Astrocyte (in vitro differentiated cells and primary cell): Measurements from ENCODE around the gene GKAP1. TPM values are rescaled to one million over a fixed set of nuclear protein-coding genes. Genes with fewer than 3 reads are reported as not detected.
A peak's percentile ranks its signal among the peaks of the same experiment; 100 is the strongest.

ENCODE experiments used
- DNase-seq: peaks from one replicate; pipeline ENCODE4 v3.0.0-alpha.2; 2010; ENCODE audit warnings: low read depth
- FAIRE-seq: peaks from 2 replicates; lab custom pipeline; 2011; peaks lifted over from hg19 to GRCh38; lab: Jason Lieb, UNC
- H2AFZ ChIP-seq: 2 replicates; pipeline ENCODE4 v1.6.0; 2012; ENCODE audit warnings: low read depth, low read length, inconsistent platforms
- H3K27ac ChIP-seq: 2 replicates; pipeline ENCODE4 v1.5.1; 2011; ENCODE audit warnings: low read depth, low read length, inconsistent platforms
- H3K27me3 ChIP-seq: 2 replicates; pipeline ENCODE4 v1.6.0; 2011; ENCODE audit warnings: low read length, inconsistent platforms; ENCODE audit not compliant: insufficient read depth
- H3K36me3 ChIP-seq: 2 replicates; pipeline ENCODE4 v1.5.1; 2011; ENCODE audit warnings: low read length, inconsistent platforms; ENCODE audit not compliant: insufficient read depth
- H3K4me1 ChIP-seq: 2 replicates; pipeline ENCODE4 v1.5.1; 2011; ENCODE audit warnings: low read length, inconsistent platforms; ENCODE audit not compliant: insufficient read depth
- H3K4me2 ChIP-seq: 2 replicates; pipeline ENCODE4 v1.6.0; 2012; ENCODE audit warnings: low read length, inconsistent platforms
- H3K4me3 ChIP-seq: 2 replicates; pipeline ENCODE4 v1.5.1; 2011; ENCODE audit warnings: low read depth, mild to moderate bottlenecking, low read length, inconsistent platforms; ENCODE audit not compliant: insufficient read depth
- H3K79me2 ChIP-seq: 2 replicates; pipeline ENCODE4 v1.6.0; 2012; ENCODE audit warnings: mild to moderate bottlenecking, low read length, inconsistent platforms; ENCODE audit not compliant: insufficient read depth
- H3K9ac ChIP-seq: 2 replicates; pipeline ENCODE4 v1.6.0; 2012; ENCODE audit warnings: mild to moderate bottlenecking, low read length, inconsistent platforms
- H3K9me3 ChIP-seq: 2 replicates; pipeline ENCODE4 v1.5.1; 2012; ENCODE audit warnings: low read depth, mild to moderate bottlenecking, low read length, inconsistent platforms; ENCODE audit not compliant: insufficient read depth
- H4K20me1 ChIP-seq: 2 replicates; pipeline ENCODE4 v1.6.0; 2012; ENCODE audit warnings: low read length, inconsistent platforms; ENCODE audit not compliant: insufficient read depth
- H3K27ac Mint-ChIP-seq: one replicate; pipeline ENCODE4 v1.8.0; 2021; ENCODE audit warnings: mild to moderate bottlenecking, mixed read lengths; ENCODE audit not compliant: unreplicated experiment
- H3K27me3 Mint-ChIP-seq: one replicate; pipeline ENCODE4 v1.8.0; 2021; ENCODE audit warnings: low read depth, mixed read lengths; ENCODE audit not compliant: unreplicated experiment
- H3K36me3 Mint-ChIP-seq: one replicate; pipeline ENCODE4 v1.8.0; 2021; ENCODE audit warnings: low read depth, mixed read lengths; ENCODE audit not compliant: unreplicated experiment
- H3K4me1 Mint-ChIP-seq: one replicate; pipeline ENCODE4 v1.8.0; 2021; ENCODE audit warnings: low read depth, mixed read lengths; ENCODE audit not compliant: unreplicated experiment
- H3K4me3 Mint-ChIP-seq: one replicate; pipeline ENCODE4 v1.8.0; 2021; ENCODE audit warnings: mild to moderate bottlenecking, moderate library complexity, mixed read lengths; ENCODE audit not compliant: unreplicated experiment
- H3K9me3 Mint-ChIP-seq: one replicate; pipeline ENCODE4 v1.8.0; 2021; ENCODE audit warnings: mild to moderate bottlenecking, mixed read lengths; ENCODE audit not compliant: unreplicated experiment
- EZH2 ChIP-seq: IDR thresholded peaks from 2 replicates; pipeline ENCODE4 v1.6.1; 2012; ENCODE audit warnings: mild to moderate bottlenecking, low read length, inconsistent platforms; ENCODE audit not compliant: insufficient read depth
- total RNA-seq: library from RNA; stranded (reverse); gene quantifications from 2 replicates; pipeline ENCODE4 v1.2.1, GENCODE V29; 2021
- TF ChIP-seq, protein P1 (sequence below): IDR thresholded peaks from 2 replicates; pipeline ENCODE4 v1.5.1; 2011; ENCODE audit warnings: low read depth, mild to moderate bottlenecking, inconsistent platforms, low read length, moderate library complexity; ENCODE audit not compliant: insufficient read depth

Gene GKAP1
- total RNA-seq, 1 donor from 2014 or later = 1.2 TPM

DNA sequence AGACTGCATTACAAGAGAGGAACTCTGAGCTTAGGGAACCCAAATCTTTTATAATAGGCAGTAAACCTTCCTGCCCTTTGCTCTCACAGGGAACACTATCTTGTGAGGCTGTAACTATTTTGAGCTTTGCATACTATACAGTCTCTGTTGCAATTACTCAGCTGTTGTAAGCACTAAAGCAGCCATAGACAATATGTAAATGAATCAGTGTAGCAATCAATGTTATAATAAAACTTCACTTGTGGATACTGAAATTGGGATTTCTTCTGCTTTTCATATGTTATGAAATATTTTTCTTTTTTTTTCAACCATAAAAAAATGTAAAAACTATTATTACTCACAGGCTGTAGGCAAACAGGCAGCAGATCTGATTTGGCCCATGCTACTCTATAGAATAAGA is 93.1 kb downstream of the GKAP1 start:
- peaks cover 3% of the 10 kb centered on the region for H3K27me3 ChIP-seq
- no peak overlapping the region for H3K4me2 ChIP-seq
- peaks cover 3% of the 10 kb centered on the region for H3K27me3 Mint-ChIP-seq
- no peak overlapping the region for H3K27ac ChIP-seq
- DNase-seq (no peak), FAIRE-seq (no peak)
- H3K4me1 Mint-ChIP-seq = no peaks in the 10 kb centered on the region
- H3K9me3 ChIP-seq = no peaks in the 10 kb centered on the region
- H3K4me3 Mint-ChIP-seq = no peak overlapping the region
- peaks cover 2% of the 10 kb centered on the region for H3K9me3 Mint-ChIP-seq
- H3K4me1 ChIP-seq = no peaks in the 10 kb centered on the region
- no peaks in the 10 kb centered on the region for H3K36me3 ChIP-seq
- no peak overlapping the region for H3K9ac ChIP-seq
- H3K4me3 ChIP-seq = no peak overlapping the region
- H3K36me3 Mint-ChIP-seq = no peaks in the 10 kb centered on the region
- TF ChIP-seq, protein P1, sequence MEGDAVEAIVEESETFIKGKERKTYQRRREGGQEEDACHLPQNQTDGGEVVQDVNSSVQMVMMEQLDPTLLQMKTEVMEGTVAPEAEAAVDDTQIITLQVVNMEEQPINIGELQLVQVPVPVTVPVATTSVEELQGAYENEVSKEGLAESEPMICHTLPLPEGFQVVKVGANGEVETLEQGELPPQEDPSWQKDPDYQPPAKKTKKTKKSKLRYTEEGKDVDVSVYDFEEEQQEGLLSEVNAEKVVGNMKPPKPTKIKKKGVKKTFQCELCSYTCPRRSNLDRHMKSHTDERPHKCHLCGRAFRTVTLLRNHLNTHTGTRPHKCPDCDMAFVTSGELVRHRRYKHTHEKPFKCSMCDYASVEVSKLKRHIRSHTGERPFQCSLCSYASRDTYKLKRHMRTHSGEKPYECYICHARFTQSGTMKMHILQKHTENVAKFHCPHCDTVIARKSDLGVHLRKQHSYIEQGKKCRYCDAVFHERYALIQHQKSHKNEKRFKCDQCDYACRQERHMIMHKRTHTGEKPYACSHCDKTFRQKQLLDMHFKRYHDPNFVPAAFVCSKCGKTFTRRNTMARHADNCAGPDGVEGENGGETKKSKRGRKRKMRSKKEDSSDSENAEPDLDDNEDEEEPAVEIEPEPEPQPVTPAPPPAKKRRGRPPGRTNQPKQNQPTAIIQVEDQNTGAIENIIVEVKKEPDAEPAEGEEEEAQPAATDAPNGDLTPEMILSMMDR = no peak
- TF ChIP-seq EZH2 = no peak
- no peak overlapping the region for H2AFZ ChIP-seq
- H3K27ac Mint-ChIP-seq = no peak overlapping the region
- H4K20me1 ChIP-seq = no peaks in the 10 kb centered on the region
- no peaks in the 10 kb centered on the region for H3K79me2 ChIP-seq

DNA sequence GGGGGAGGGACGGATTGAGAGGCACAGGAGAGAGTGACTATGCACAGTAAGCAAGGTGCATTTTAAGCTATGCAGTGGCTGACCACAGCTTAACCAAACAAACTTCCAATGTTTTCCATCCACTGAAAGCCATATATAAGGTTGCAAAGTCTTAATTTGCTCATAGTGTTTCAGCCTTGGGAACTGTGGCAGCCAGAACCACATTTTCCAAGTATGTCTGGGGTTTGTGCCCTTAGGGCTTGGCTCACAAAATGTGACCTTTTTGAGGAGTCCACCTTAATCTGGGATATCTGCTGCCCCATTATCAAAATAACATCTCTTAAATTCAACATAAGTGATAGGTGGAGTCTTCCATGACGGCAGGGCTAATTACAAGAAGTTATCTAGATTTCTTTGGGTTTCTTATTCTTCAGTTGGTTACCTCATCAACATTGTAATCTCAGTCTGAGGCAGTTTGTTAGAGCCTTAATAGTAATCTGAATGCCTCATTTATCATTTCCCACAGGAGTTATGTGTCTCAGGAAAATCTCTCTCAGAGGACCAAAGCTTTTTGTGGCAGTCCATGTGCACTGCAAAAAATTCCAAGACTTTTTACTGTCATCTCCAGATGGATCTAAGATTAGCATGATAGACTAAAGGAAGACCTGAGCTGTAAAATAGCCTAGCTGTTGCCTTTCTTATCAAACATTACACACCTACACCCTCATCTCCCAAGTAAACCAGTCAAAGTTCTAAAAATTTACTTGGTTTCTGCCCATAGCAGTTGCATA is 94.7 kb downstream of the GKAP1 start:
- Mint-ChIP-seq H3K4me3 (no peak overlapping the region), H3K27me3 (peaks cover 3% of the 10 kb centered on the region), H3K9me3 (peaks cover 2% of the 10 kb centered on the region), H3K27ac (no peak overlapping the region), H3K36me3 (no peaks in the 10 kb centered on the region), H3K4me1 (no peaks in the 10 kb centered on the region)
- no peaks in the 10 kb centered on the region for H3K9me3 ChIP-seq
- DNase-seq (peak; percentile 11), FAIRE-seq (no peak)
- no peak overlapping the region for H3K27ac ChIP-seq
- peaks cover 3% of the 10 kb centered on the region for H3K27me3 ChIP-seq
- no peaks in the 10 kb centered on the region for H3K36me3 ChIP-seq
- TF ChIP-seq, protein P1 = no peak
- no peak for TF ChIP-seq EZH2
- H3K4me2 ChIP-seq = no peak overlapping the region
- no peak overlapping the region for H3K9ac ChIP-seq
- no peaks in the 10 kb centered on the region for H4K20me1 ChIP-seq
- H3K4me3 ChIP-seq = no peak overlapping the region
- no peaks in the 10 kb centered on the region for H3K4me1 ChIP-seq
- H2AFZ ChIP-seq = no peak overlapping the region
- no peaks in the 10 kb centered on the region for H3K79me2 ChIP-seq

DNA sequence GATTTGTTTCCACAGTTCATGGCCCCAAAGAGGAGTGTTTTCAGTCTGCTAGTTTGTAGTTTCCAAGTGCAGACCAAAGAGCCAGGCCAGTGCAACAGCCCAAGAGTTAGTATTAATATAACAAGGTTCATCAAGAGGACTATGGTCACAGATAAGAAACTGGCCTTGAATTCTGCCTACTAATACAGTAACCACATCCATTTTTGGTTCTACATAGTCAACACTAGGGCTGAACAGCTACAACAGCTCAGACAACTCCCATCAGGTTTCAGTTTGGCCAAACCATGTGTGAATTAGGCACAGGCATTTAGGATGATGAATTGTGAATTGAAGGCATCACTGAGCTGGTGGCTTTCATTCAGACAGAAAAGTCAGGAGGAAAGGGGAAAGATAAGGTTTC is 96.1 kb downstream of the GKAP1 start:
- Histone ChIP-seq H3K4me3 (no peak overlapping the region), H3K9ac (no peak overlapping the region), H3K79me2 (no peaks in the 10 kb centered on the region), H3K27me3 (peaks cover 3% of the 10 kb centered on the region), H3K9me3 (no peaks in the 10 kb centered on the region), H3K27ac (no peak overlapping the region), H2AFZ (no peak overlapping the region), H3K4me1 (no peaks in the 10 kb centered on the region), H4K20me1 (no peaks in the 10 kb centered on the region), H3K4me2 (no peak overlapping the region), H3K36me3 (no peaks in the 10 kb centered on the region)
- no peaks in the 10 kb centered on the region for H3K36me3 Mint-ChIP-seq
- H3K27ac Mint-ChIP-seq = no peak overlapping the region
- TF ChIP-seq, protein P1 = no peak
- no peak for TF ChIP-seq EZH2
- H3K27me3 Mint-ChIP-seq = peaks cover 3% of the 10 kb centered on the region
- peaks cover 2% of the 10 kb centered on the region for H3K9me3 Mint-ChIP-seq
- no peaks in the 10 kb centered on the region for H3K4me1 Mint-ChIP-seq
- H3K4me3 Mint-ChIP-seq = no peak overlapping the region
- FAIRE-seq (no peak), DNase-seq (no peak)
